Glutamatergic neuron (in vitro differentiated cells): Measurements from ENCODE around the gene TMEM200B. TPM values are rescaled to one million over a fixed set of nuclear protein-coding genes. Genes with fewer than 3 reads are reported as not detected.
A peak's percentile ranks its signal among the peaks of the same experiment; 100 is the strongest.

Source experiments
- DNase-seq: peaks from one replicate; pipeline ENCODE4 v3.0.0; 2022
- H3K27ac Mint-ChIP-seq: one replicate; pipeline ENCODE4 v1.8.0; 2020; ENCODE audit warnings: mild to moderate bottlenecking, mixed read lengths, inconsistent platforms; ENCODE audit not compliant: unreplicated experiment
- H3K27me3 Mint-ChIP-seq: one replicate; pipeline ENCODE4 v1.8.0; 2020; ENCODE audit warnings: mild to moderate bottlenecking, moderate library complexity, mixed read lengths, inconsistent platforms; ENCODE audit not compliant: unreplicated experiment
- H3K36me3 Mint-ChIP-seq: one replicate; pipeline ENCODE4 v1.8.0; 2020; ENCODE audit warnings: mild to moderate bottlenecking, mixed read lengths, inconsistent platforms; ENCODE audit not compliant: unreplicated experiment
- H3K4me1 Mint-ChIP-seq: one replicate; pipeline ENCODE4 v1.8.0; 2020; ENCODE audit warnings: mild to moderate bottlenecking, low read depth, mixed read lengths, inconsistent platforms; ENCODE audit not compliant: unreplicated experiment
- H3K4me3 Mint-ChIP-seq: one replicate; pipeline ENCODE4 v1.8.0; 2020; ENCODE audit warnings: mild to moderate bottlenecking, mixed read lengths, inconsistent platforms; ENCODE audit not compliant: unreplicated experiment
- H3K9me3 Mint-ChIP-seq: one replicate; pipeline ENCODE4 v1.8.0; 2020; ENCODE audit warnings: mild to moderate bottlenecking, moderate library complexity, mixed read lengths, inconsistent platforms; ENCODE audit not compliant: unreplicated experiment
- total RNA-seq: library from RNA; stranded (reverse); fragmentation: NEBNext Ultra II Directional; extraction: Animal tissue kit (Norgen Biotek cat#: 25700); gene quantifications from one replicate; pipeline ENCODE4 v1.2.1, GENCODE V29; 2021; ENCODE audit not compliant: unreplicated experiment
- TF ChIP-seq, protein P1 (sequence below): fragments of 200-600 bp; sonication (generic); IDR thresholded peaks from one replicate; pipeline ENCODE4 v1.5.0; 2021; ENCODE audit not compliant: partially characterized antibody, unreplicated experiment

TMEM200B gene
- total RNA-seq, 1 donor from 2014 or later, result 5.8 TPM

DNA sequence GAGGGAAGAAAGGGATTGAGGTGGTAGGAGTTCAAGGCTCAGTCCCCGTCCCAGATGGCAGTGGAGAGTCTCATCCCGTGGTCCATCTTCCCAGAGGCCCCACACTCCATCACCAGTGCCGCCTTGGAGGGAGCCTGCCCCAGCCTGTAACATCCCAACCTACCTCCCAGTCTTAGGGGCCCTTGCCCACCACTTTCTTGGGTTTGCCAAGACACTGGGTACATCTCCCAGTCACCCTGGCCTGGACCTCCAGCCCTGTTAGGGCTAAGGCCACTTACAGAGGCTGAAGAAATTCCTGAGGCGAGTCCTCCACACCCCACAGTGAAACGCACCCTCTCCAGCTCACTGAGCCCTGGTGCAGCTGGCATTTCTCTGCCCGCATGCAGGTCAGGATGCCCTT is 3.3 kb downstream of the TMEM200B start:
- Mint-ChIP-seq H3K27me3 (peaks cover 3% of the 10 kb centered on the region), H3K36me3 (peaks cover 8% of the 10 kb centered on the region), H3K9me3 (no peaks in the 10 kb centered on the region), H3K4me1 (no peaks in the 10 kb centered on the region), H3K27ac (no peak overlapping the region), H3K4me3 (peak overlapping the region; percentile 38)
- no peak for DNase-seq
- TF ChIP-seq, protein P1, sequence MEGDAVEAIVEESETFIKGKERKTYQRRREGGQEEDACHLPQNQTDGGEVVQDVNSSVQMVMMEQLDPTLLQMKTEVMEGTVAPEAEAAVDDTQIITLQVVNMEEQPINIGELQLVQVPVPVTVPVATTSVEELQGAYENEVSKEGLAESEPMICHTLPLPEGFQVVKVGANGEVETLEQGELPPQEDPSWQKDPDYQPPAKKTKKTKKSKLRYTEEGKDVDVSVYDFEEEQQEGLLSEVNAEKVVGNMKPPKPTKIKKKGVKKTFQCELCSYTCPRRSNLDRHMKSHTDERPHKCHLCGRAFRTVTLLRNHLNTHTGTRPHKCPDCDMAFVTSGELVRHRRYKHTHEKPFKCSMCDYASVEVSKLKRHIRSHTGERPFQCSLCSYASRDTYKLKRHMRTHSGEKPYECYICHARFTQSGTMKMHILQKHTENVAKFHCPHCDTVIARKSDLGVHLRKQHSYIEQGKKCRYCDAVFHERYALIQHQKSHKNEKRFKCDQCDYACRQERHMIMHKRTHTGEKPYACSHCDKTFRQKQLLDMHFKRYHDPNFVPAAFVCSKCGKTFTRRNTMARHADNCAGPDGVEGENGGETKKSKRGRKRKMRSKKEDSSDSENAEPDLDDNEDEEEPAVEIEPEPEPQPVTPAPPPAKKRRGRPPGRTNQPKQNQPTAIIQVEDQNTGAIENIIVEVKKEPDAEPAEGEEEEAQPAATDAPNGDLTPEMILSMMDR, result no peak

GRCh38 chr1:29119121-29119929 is 4.4 kb downstream of the TMEM200B start:
- H3K36me3 Mint-ChIP-seq, result peaks cover 8% of the 10 kb centered on the region
- no peak for DNase-seq
- H3K27ac Mint-ChIP-seq, result no peak overlapping the region
- peak overlapping the region; percentile 26 for H3K4me3 Mint-ChIP-seq
- H3K27me3 Mint-ChIP-seq, result peaks cover 3% of the 10 kb centered on the region
- no peaks in the 10 kb centered on the region for H3K4me1 Mint-ChIP-seq
- H3K9me3 Mint-ChIP-seq, result no peaks in the 10 kb centered on the region
- TF ChIP-seq, protein P1, result no peak

GRCh38 chr1:29117381-29117780 is 6.3 kb downstream of the TMEM200B start:
- Mint-ChIP-seq H3K27me3 (peaks cover 3% of the 10 kb centered on the region), H3K9me3 (peaks cover 3% of the 10 kb centered on the region), H3K36me3 (peaks cover 8% of the 10 kb centered on the region), H3K4me1 (no peaks in the 10 kb centered on the region), H3K4me3 (no peak overlapping the region), H3K27ac (no peak overlapping the region)
- TF ChIP-seq, protein P1, result no peak
- DNase-seq, result no peak

DNA sequence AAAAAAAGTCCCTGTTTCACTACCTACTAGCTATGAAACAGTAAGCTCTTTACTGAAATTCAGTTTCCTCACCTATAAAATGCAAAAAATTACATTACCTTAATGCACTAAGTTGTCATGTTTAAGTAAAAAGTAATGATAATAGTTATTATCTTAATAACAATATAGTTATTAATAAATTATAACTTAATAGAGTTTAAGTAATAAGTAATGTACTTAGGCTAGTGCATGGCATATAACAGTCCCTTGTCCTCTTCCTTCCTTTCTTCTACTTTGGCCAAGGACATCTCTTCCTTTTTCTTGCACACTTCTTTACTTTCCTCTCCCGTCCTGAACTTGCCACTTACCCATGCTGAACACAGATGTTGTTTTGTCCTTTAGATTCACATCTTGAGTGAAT is 9.0 kb downstream of the TMEM200B start:
- no peaks in the 10 kb centered on the region for H3K4me1 Mint-ChIP-seq
- peaks cover 8% of the 10 kb centered on the region for H3K36me3 Mint-ChIP-seq
- H3K9me3 Mint-ChIP-seq, result peaks cover 3% of the 10 kb centered on the region
- TF ChIP-seq, protein P1, result no peak
- DNase-seq, result no peak
- H3K4me3 Mint-ChIP-seq, result no peak overlapping the region
- no peak overlapping the region for H3K27ac Mint-ChIP-seq
- no peaks in the 10 kb centered on the region for H3K27me3 Mint-ChIP-seq

GRCh38 chr1:29113413-29114117 is 10.1 kb downstream of the TMEM200B start:
- Mint-ChIP-seq H3K27me3 (no peaks in the 10 kb centered on the region), H3K9me3 (peaks cover 3% of the 10 kb centered on the region), H3K4me3 (no peak overlapping the region), H3K36me3 (peaks cover 8% of the 10 kb centered on the region), H3K27ac (no peak overlapping the region), H3K4me1 (no peaks in the 10 kb centered on the region)
- no peak for DNase-seq
- TF ChIP-seq, protein P1, result no peak
